Thyroid gland (tissue), 4 donors: Measurements from ENCODE around the gene PRRG3. TPM values are rescaled to one million over a fixed set of nuclear protein-coding genes. Genes with fewer than 3 reads are reported as not detected.
A peak's percentile ranks its signal among the peaks of the same experiment; 100 is the strongest.

ENCODE experiments used
- DNase-seq, 2 donors: peaks; one replicate each; pipeline ENCODE4 v3.0.0-alpha.2; 2019
- H3K27ac ChIP-seq, 3 donors: fragments of 200-600 bp; sonication (generic); 1 replicate in 2 of 3; 2 replicates in 1 of 3; pipeline ENCODE4 v1.5.1; 2016 to 2019; ENCODE audit warnings: mild to moderate bottlenecking in 1 of 3, moderate library complexity in 1 of 3
- H3K27me3 ChIP-seq: fragments of 200-600 bp; sonication (generic); one replicate; pipeline ENCODE4 v1.5.1; 2019
- H3K36me3 ChIP-seq, 2 donors: fragments of 200-600 bp; sonication (generic); one replicate each; pipeline ENCODE4 v1.5.1; 2016 to 2019
- H3K4me1 ChIP-seq, 2 donors: fragments of 200-600 bp; sonication (generic); one replicate each; pipeline ENCODE4 v1.5.1; 2017 to 2019
- H3K4me3 ChIP-seq, 3 donors: fragments of 200-600 bp; sonication (generic); replicated peaks in 1 of 3; 1 replicate in 2 of 3; 2 replicates in 1 of 3; pipeline ENCODE4 v1.5.1; 2016; ENCODE audit warnings: mild to moderate bottlenecking in 1 of 3
- H3K9me3 ChIP-seq: fragments of 200-600 bp; sonication (generic); one replicate; pipeline ENCODE4 v1.5.1; 2017
- POLR2A ChIP-seq, 2 donors: fragments of 450-650 bp; IDR thresholded peaks; one replicate each; pipeline ENCODE4 v1.6.1; 2017; ENCODE audit warnings: antibody characterized with exemption in 2 of 2, mild to moderate bottlenecking in 2 of 2, moderate library complexity in 1 of 2
- WGBS, 2 donors: methylation state at CpG; one replicate each; pipeline ENCODE4 v1.1.5; 2017; 5-methylcytosine and 5-hydroxymethylcytosine counted together
- intact Hi-C: fragments of 100-400 bp; cut with DNase I; formaldehyde crosslinking; loops from one replicate; pipeline ENCODE4 v1.15.1; 2023
- total RNA-seq, 4 donors: library from RNA; depleted of rRNA; stranded (reverse); fragments of >200 nt; gene quantifications; one replicate each; pipeline ENCODE4 v1.2.3, GENCODE V29; 2016
- TF ChIP-seq, protein P1 (sequence below), 6 experiments: fragments of 200-600 bp in 3 of 6; fragments of 450-650 bp in 3 of 6; sonication (generic) in 3 of 6; IDR thresholded peaks; one replicate each; pipeline ENCODE4 v1.5.1; 2016 to 2019; ENCODE audit warnings: antibody characterized with exemption in 6 of 6, mild to moderate bottlenecking in 2 of 6, inconsistent platforms in 1 of 6, moderate library complexity in 1 of 6

Gene PRRG3
- total RNA-seq, 4 donors from 2014 or later, result under 0.01 to 3.9 (median 2.1) TPM; not detected in 1

- Histone ChIP-seq H3K27ac (no peak overlapping the region), H3K4me3 (no peak overlapping the region), H3K27me3 (no peaks in the 10 kb centered on the region), H3K4me1 (no peaks in the 10 kb centered on the region), H3K36me3 (no peaks in the 10 kb centered on the region), H3K9me3 (no peaks in the 10 kb centered on the region)
- intact Hi-C loops, result no loop called here
- no peak for DNase-seq
- no peak for TF ChIP-seq POLR2A (IDR thresholded peaks at IDR 0.05)
- TF ChIP-seq, protein P1, sequence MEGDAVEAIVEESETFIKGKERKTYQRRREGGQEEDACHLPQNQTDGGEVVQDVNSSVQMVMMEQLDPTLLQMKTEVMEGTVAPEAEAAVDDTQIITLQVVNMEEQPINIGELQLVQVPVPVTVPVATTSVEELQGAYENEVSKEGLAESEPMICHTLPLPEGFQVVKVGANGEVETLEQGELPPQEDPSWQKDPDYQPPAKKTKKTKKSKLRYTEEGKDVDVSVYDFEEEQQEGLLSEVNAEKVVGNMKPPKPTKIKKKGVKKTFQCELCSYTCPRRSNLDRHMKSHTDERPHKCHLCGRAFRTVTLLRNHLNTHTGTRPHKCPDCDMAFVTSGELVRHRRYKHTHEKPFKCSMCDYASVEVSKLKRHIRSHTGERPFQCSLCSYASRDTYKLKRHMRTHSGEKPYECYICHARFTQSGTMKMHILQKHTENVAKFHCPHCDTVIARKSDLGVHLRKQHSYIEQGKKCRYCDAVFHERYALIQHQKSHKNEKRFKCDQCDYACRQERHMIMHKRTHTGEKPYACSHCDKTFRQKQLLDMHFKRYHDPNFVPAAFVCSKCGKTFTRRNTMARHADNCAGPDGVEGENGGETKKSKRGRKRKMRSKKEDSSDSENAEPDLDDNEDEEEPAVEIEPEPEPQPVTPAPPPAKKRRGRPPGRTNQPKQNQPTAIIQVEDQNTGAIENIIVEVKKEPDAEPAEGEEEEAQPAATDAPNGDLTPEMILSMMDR (IDR thresholded peaks at IDR 0.05), result no peak
- WGBS, 2 donors, result 74 to 90% methylated on average over 4 to 6 of the region's 7 CpGs
Measured at GRCh38 chrX:151702741-151703340, 7.6 kb downstream of the PRRG3 start.

- DNase-seq, result peak; percentile 15 to 49
Measured at GRCh38 chrX:151703487-151703886, 8.2 kb downstream of the PRRG3 start.

DNA sequence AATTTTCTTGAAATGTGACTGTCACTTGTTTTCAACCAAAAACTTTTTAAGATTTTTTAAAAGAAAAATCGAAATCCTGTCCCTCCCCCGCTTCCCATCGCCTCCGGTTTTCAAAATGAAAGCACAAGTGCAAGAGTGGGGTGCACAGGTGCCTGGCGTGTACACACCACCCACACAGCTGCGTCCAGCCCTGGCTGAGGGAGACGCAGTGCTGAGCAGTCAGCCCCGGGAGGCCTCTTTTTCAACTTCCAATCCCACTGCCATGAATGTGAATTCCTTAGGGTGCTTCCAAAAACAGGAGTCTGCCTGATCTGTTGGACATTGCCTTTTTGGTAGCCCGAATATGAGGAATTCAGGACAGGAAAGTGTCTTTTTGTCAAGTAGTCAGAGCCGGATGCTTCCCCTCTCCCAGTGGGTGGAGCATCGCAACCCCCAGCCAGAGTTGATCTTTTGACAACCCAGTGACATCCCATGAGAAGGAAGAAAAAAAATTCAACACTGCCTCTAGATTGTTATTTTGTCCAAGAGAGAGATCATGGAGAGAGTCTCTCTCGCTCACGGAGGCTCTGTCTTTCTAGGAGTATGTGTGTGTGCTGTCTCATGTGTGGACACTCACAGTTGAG, 8.9 kb downstream of the PRRG3 start:
- H3K27me3 ChIP-seq, result no peaks in the 10 kb centered on the region
- DNase-seq, result no peak
- WGBS, 2 donors, result 32 to 50% methylated on average over 8 to 12 of the region's 13 CpGs
- no peak overlapping the region for H3K27ac ChIP-seq
- intact Hi-C loops, result no loop called here
- H3K36me3 ChIP-seq, result no peaks in the 10 kb centered on the region
- H3K4me1 ChIP-seq, result no peaks in the 10 kb centered on the region
- no peaks in the 10 kb centered on the region for H3K9me3 ChIP-seq
- no peak overlapping the region for H3K4me3 ChIP-seq
- no peak for TF ChIP-seq POLR2A (IDR thresholded peaks at IDR 0.05)
- TF ChIP-seq, protein P1 (IDR thresholded peaks at IDR 0.05), result no peak

More at GRCh38 chrX:151703487-151703886, 8.2 kb downstream of the PRRG3 start:
- intact Hi-C loops, result no loop called here
- WGBS, 2 donors, result 14 to 19% methylated on average over 4 to 7 of the region's 7 CpGs
- Histone ChIP-seq H3K9me3 (no peaks in the 10 kb centered on the region), H3K27me3 (no peaks in the 10 kb centered on the region), H3K4me1 (no peaks in the 10 kb centered on the region), H3K36me3 (no peaks in the 10 kb centered on the region), H3K27ac (no peak overlapping the region), H3K4me3 (no peak overlapping the region)
- no peak for TF ChIP-seq POLR2A (IDR thresholded peaks at IDR 0.05)
- TF ChIP-seq, protein P1 (IDR thresholded peaks at IDR 0.05), result no peak

- no peaks in the 10 kb centered on the region for H3K4me1 ChIP-seq
- DNase-seq, result no peak
- TF ChIP-seq, protein P1 (IDR thresholded peaks at IDR 0.05), result no peak
- no peak for TF ChIP-seq POLR2A (IDR thresholded peaks at IDR 0.05)
- H3K4me3 ChIP-seq, result no peak overlapping the region
- intact Hi-C loops, result no loop called here
- no peaks in the 10 kb centered on the region for H3K27me3 ChIP-seq
- 70 to 94% methylated on average over 7 of the region's 7 CpGs for WGBS, 2 donors
- H3K9me3 ChIP-seq, result no peaks in the 10 kb centered on the region
- H3K27ac ChIP-seq, result no peak overlapping the region
- no peaks in the 10 kb centered on the region for H3K36me3 ChIP-seq
Measured at GRCh38 chrX:151708821-151709220, 13.6 kb downstream of the PRRG3 start.

DNA sequence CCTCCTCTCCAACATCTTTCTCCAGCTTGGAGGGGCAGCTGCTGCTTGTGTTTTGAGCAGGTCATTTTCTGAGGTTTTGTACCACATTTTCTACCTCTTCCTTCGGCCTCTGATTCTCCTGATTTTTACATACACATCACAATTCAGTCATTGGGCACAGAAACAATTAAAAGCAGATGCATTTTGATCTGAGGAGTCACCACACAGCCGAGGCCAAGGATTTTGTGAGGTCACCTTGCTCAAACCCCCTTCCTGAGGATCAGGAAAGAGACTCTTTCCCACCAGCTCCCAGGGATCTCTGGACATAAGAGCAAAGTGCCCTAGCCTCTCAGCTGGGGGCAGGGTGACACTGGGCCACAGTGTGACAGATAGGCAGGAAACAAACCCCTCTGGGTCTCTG, 15.2 kb downstream of the PRRG3 start:
- H3K27ac ChIP-seq, result no peak overlapping the region
- WGBS, 2 donors, result 85 to 95% methylated on average over 2 of the region's 2 CpGs
- intact Hi-C loops, result no loop called here

More for the DNA sequence above, 15.2 kb downstream of the PRRG3 start:
- Histone ChIP-seq H3K36me3 (no peaks in the 10 kb centered on the region), H3K4me3 (no peak overlapping the region), H3K27me3 (no peaks in the 10 kb centered on the region), H3K4me1 (no peaks in the 10 kb centered on the region), H3K9me3 (no peaks in the 10 kb centered on the region)
- no peak for DNase-seq
- no peak for TF ChIP-seq POLR2A (IDR thresholded peaks at IDR 0.05)
- TF ChIP-seq, protein P1 (IDR thresholded peaks at IDR 0.05), result no peak
